ENCODE data around the gene CCDC61. TPM values are rescaled to one million over a fixed set of nuclear protein-coding genes. Genes with fewer than 3 reads are reported as not detected.

The CCDC61 gene
- total RNA-seq, 4 donors from 2014 or later, result 7.4 to 16.5 (median 10.8) TPM

- H3K27me3 ChIP-seq, result no peaks in the 10 kb centered on the region
- no peak overlapping the region for H3K27ac ChIP-seq
Observed at GRCh38 chr19:45960595-45961235, 34.6 kb upstream of the CCDC61 start.

GRCh38 chr19:45962021-45962420 lies 33.2 kb upstream of the CCDC61 start:
- no peaks in the 10 kb centered on the region for H3K4me1 ChIP-seq
- TF ChIP-seq POLR2A (IDR thresholded peaks at IDR 0.05) (no peak), CTCF (IDR thresholded peaks at IDR 0.05) (no peak)
- H3K36me3 ChIP-seq, result no peaks in the 10 kb centered on the region
- no peak overlapping the region for H3K27ac ChIP-seq
- DNase-seq, result no peak
- no peaks in the 10 kb centered on the region for H3K9me3 ChIP-seq
- no peaks in the 10 kb centered on the region for H3K27me3 ChIP-seq
- no peak overlapping the region for H3K4me3 ChIP-seq

More at GRCh38 chr19:45960595-45961235, 34.6 kb upstream of the CCDC61 start:
- DNase-seq, result no peak
- Histone ChIP-seq H3K4me3 (no peak overlapping the region), H3K4me1 (no peaks in the 10 kb centered on the region), H3K9me3 (no peaks in the 10 kb centered on the region), H3K36me3 (no peaks in the 10 kb centered on the region)
- no peak for TF ChIP-seq POLR2A (IDR thresholded peaks at IDR 0.05)
- TF ChIP-seq CTCF (IDR thresholded peaks at IDR 0.05), result no peak

- TF ChIP-seq POLR2A (IDR thresholded peaks at IDR 0.05), result no peak
- no peak for TF ChIP-seq CTCF (IDR thresholded peaks at IDR 0.05)
- no peak for DNase-seq
- H3K27me3 ChIP-seq, result peaks cover 0 to 8% of the 10 kb centered on the region in 2 donors
Observed at GRCh38 chr19:45967246-45967645, 28.0 kb upstream of the CCDC61 start.

GRCh38 chr19:45968626-45969025 lies 26.6 kb upstream of the CCDC61 start:
- Histone ChIP-seq H3K27me3 (peaks cover 0 to 18% of the 10 kb centered on the region in 2 donors), H3K27ac (no peak overlapping the region), H3K4me3 (no peak overlapping the region), H3K4me1 (peaks cover 0 to 6% (median 0%) of the 10 kb centered on the region in 4 donors), H3K9me3 (no peaks in the 10 kb centered on the region), H3K36me3 (no peaks in the 10 kb centered on the region)
- DNase-seq, result no peak
- TF ChIP-seq POLR2A (IDR thresholded peaks at IDR 0.05) (no peak), CTCF (IDR thresholded peaks at IDR 0.05) (no peak)

More at GRCh38 chr19:45967246-45967645, 28.0 kb upstream of the CCDC61 start:
- Histone ChIP-seq H3K27ac (no peak overlapping the region), H3K36me3 (no peaks in the 10 kb centered on the region), H3K4me3 (no peak overlapping the region), H3K9me3 (no peaks in the 10 kb centered on the region), H3K4me1 (no peaks in the 10 kb centered on the region)

GRCh38 chr19:45969676-45970075 lies 25.6 kb upstream of the CCDC61 start:
- Histone ChIP-seq H3K27ac (no peak overlapping the region), H3K36me3 (no peaks in the 10 kb centered on the region), H3K4me1 (peaks cover 0 to 6% (median 0%) of the 10 kb centered on the region in 4 donors), H3K9me3 (peaks cover 0 to 5% (median 0%) of the 10 kb centered on the region in 4 donors), H3K4me3 (no peak overlapping the region), H3K27me3 (peaks cover 0 to 25% of the 10 kb centered on the region in 2 donors)
- TF ChIP-seq CTCF (IDR thresholded peaks at IDR 0.05), result no peak
- TF ChIP-seq POLR2A (IDR thresholded peaks at IDR 0.05), result no peak
- no peak for DNase-seq

Data from Peyer's patch (tissue), 4 donors.